D721Med (cell line): ENCODE data around the gene C18orf32.
"Not testable (repeated sequence)": the region's sequence is repeated elsewhere in the genome, so short reads cannot be mapped to it uniquely, and the experiment has no call there.

Experiments used
- DNase-seq: peaks from one replicate; pipeline ENCODE4 v3.0.0; 2011; ENCODE audit warnings: low spot score; ENCODE audit not compliant: insufficient read length
- FAIRE-seq: peaks from 2 replicates; lab custom pipeline; 2011; peaks lifted over from hg19 to GRCh38; lab: Jason Lieb, UNC
- TF ChIP-seq, protein P1 (sequence below): IDR thresholded peaks from 2 replicates; pipeline ENCODE4 v1.5.1; 2012; ENCODE audit warnings: mild to moderate bottlenecking, control low read depth; ENCODE audit not compliant: insufficient read depth; ENCODE audit errors: missing control alignments

C18orf32 gene

DNA sequence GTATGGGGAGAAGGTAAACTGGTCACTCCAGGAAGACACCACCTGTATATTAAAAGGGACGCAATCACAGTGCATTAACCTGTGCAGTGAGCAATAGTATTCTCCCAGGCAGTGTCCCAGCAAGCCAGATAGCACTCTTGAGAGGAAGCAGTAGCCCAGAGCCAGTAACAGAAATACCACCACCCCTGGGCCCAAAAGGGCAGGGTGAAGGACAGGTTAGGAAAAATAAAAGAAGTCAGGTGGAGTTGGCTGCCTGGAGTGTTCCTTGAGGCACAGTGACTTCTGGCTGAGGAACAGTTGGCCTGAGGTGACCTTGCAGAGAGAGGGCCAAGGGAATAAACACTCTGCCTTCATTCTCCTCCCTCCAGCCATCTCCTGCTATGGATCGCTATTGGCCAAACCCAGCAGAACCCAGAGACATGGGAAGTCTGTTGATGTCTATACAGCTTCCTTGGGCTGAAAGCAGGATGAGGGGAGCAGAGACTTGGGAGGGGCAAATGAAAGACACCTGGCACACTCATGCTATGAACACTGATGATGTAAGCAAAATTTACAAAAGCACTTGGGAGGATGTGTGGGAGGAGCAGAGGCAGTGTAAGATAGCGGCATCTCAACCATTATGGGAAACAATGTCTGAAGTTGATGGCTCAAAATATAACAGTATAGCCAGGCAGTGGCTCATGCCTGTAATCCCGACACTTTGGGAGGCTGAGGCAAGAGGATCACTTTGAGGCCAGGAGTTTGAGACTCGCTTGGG, 7.5 kb downstream of the C18orf32 start:
- DNase-seq (no peak), FAIRE-seq (no peak)
- TF ChIP-seq, protein P1, sequence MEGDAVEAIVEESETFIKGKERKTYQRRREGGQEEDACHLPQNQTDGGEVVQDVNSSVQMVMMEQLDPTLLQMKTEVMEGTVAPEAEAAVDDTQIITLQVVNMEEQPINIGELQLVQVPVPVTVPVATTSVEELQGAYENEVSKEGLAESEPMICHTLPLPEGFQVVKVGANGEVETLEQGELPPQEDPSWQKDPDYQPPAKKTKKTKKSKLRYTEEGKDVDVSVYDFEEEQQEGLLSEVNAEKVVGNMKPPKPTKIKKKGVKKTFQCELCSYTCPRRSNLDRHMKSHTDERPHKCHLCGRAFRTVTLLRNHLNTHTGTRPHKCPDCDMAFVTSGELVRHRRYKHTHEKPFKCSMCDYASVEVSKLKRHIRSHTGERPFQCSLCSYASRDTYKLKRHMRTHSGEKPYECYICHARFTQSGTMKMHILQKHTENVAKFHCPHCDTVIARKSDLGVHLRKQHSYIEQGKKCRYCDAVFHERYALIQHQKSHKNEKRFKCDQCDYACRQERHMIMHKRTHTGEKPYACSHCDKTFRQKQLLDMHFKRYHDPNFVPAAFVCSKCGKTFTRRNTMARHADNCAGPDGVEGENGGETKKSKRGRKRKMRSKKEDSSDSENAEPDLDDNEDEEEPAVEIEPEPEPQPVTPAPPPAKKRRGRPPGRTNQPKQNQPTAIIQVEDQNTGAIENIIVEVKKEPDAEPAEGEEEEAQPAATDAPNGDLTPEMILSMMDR: no peak

DNA sequence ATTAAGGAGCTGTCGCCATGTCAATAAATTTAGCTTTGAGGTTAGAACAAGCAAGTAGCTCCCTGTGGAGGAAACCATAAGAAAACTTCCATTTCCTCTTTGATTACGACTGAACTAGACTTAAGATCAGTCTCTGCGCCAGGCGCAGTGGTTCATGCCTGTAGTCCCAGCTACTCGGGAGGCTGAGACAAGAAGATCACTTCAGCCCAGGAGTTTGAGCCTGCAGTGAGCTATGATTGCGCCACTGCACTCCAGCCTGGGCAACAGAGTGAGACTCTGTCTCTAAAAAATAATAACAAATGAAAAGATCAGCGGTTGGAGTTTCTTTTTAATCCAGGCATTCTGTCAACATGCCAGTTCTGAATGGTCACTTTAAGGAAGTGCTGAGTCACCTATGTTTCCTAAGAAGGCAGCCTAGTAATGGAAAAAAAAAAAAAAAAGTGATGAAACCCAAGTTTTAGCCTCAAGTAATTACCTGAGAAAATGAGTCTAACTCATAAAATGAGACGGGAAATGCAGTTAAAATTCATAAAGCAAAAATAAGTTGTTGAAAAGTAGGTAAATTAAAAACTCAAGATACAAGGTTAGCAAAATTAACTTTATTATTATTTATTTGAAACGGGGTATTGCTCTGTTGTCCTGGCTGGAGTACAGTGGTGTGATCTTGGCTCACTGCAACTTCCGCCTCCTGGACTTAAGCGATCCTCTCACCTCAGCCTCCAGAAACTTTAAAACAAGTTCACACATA, 10.2 kb downstream of the C18orf32 start:
- TF ChIP-seq, protein P1: no peak
- FAIRE-seq: peak; percentile 51
- DNase-seq: no peak

DNA sequence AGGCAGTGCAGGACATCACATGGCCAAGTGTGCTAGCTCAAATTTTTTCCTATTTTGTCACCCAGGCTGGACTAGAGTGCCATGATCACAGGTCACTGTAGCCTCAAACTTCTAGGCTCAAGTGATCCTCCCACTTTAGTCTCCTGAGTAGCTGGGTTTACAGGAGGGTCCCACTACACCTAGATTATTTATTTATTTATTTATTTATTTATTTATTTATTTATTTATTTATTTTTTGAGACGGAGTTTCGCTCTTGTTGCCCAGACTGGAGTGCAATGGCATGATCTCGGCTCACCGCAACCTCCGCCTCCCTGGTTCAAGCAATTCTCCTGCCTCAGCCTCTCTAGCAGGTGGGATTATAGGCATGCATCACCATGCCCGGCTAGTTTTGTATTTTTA, 12.1 kb downstream of the C18orf32 start:
- not testable (repeated sequence) for DNase-seq, FAIRE-seq

DNA sequence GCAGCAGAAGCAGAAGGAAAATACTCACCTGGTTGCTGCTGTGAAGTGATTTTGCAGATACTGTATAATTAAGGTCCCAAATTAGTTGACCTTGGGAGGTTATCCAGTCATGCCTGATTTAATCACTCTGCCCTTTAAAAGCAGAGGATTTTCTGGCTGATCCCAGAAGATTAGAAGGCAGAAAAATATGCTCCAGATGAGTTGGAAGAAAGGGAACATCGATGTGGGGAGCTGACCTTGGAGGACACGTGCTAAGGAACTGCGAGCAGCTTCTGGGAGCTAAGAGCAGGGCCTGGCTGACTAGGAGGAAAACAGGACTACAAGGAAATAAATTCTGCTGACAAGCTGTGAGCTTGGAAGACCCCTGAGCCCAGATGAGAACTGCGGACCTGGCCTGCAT, 13.3 kb downstream of the C18orf32 start:
- TF ChIP-seq, protein P1: no peak
- FAIRE-seq: no peak
- no peak for DNase-seq

DNA sequence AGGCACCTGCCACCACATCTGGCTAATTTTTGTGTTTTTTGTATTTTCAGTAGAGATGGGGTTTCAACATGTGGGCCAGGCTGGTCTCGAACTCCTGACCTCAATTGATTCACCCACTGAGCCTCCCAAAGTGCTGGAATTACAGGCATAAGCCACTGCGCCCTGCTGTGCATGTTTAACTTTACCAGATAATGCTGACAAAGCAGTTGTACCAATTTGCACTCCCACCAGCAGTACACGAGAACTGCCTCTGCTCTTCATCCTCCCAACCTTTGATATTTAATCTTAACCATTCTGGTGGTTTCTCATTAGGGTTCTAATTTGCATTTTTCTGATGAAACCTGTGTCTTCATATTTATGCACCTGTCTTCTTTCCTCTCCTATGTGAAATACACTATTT, 14.6 kb downstream of the C18orf32 start:
- DNase-seq (no peak), FAIRE-seq (no peak)
- TF ChIP-seq, protein P1: no peak

DNA sequence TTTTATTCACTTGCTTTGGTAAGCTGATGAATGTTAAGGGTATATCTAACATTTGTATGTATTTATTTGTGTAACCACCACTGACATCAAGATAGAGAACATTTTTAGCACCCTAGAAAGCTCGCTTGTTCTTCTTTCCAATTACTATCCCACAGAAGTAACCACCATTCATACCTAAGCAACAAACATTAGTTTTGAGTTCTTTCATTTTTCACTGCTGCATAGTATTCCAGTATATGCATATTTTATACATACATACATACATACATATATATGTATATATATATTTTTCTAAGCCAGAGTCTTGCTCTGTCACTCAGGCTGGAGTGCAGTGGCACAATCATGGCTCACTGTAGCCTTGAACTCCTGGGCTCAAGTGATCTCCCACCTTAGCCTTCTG, 15.5 kb downstream of the C18orf32 start:
- DNase-seq (no peak), FAIRE-seq (no peak)
- TF ChIP-seq, protein P1: no peak

DNA sequence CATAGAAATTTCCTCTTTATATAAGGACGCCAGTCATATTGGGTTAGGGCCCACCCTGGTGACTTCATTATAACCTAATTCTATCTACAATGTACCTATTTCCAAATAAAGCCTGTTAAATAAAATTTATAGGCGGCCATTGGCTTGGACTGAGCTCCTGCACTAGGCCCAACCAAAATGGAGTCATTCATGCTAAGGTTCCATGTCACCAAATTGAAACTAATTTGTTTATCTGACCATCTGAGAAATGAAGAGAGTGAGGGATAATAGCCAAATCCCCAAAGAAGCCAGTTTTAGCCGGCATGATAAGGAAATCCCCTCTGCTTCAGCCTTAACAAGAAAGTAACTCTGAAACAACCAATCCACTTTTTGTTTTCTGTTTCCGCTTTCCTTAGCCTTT, 19.4 kb downstream of the C18orf32 start:
- DNase-seq (no peak), FAIRE-seq (no peak)
- TF ChIP-seq, protein P1: no peak
